WTC11 (cell line): ENCODE measurements around the gene ZBTB4. TPM values are rescaled to one million over a fixed set of nuclear protein-coding genes. Genes with fewer than 3 reads are reported as not detected.

ENCODE experiments used
- ATAC-seq: fragments of 200-7000 bp; cut with Tn5 transposase; 2 replicates; pipeline ENCODE4 v1.10.0; 2021; ENCODE audit warnings: mild to moderate bottlenecking, moderate library complexity
- CTCF ChIA-PET: fragments of 300-600 bp; sonication (Branson Sonifier 250); formaldehyde crosslinking; loops from one replicate; lab custom pipeline; 2021; ENCODE audit warnings: antibody characterized with exemption; lab: Charles Lee
- POLR2A ChIA-PET: fragments of 350-600 bp; sonication (Branson Sonifier 250); formaldehyde crosslinking; loops from one replicate; lab custom pipeline; 2021; ENCODE audit warnings: antibody characterized with exemption; lab: Charles Lee
- DNase-seq: peaks from one replicate; pipeline ENCODE4 v3.0.0; 2021; ENCODE audit warnings: low spot score
- H3K27ac Mint-ChIP-seq: 2 replicates; pipeline ENCODE4 v1.8.0; 2021; ENCODE audit warnings: mixed read lengths
- H3K27me3 Mint-ChIP-seq: 2 replicates; pipeline ENCODE4 v1.8.0; 2021; ENCODE audit warnings: low read depth, mild to moderate bottlenecking, moderate library complexity, mixed read lengths
- H3K36me3 Mint-ChIP-seq: 2 replicates; pipeline ENCODE4 v1.8.0; 2021; ENCODE audit warnings: mixed read lengths
- H3K4me1 Mint-ChIP-seq: 2 replicates; pipeline ENCODE4 v1.8.0; 2022; ENCODE audit warnings: mixed read lengths
- H3K4me3 Mint-ChIP-seq: 2 replicates; pipeline ENCODE4 v1.8.0; 2021; ENCODE audit warnings: mild to moderate bottlenecking, moderate library complexity, mixed read lengths
- H3K9me3 Mint-ChIP-seq: 2 replicates; pipeline ENCODE4 v1.8.0; 2021; ENCODE audit warnings: mixed read lengths
- ATF2 ChIP-seq: sonication (generic); formaldehyde crosslinking; IDR thresholded peaks from 2 replicates; pipeline ENCODE4 v1.8.1; 2022; ENCODE audit warnings: low read depth, missing genetic modification reagents, borderline replicate concordance
- CREM ChIP-seq: sonication (generic); formaldehyde crosslinking; IDR thresholded peaks from 2 replicates; pipeline ENCODE4 v1.8.1; 2022; ENCODE audit warnings: mild to moderate bottlenecking, missing genetic modification reagents, moderate library complexity
- ETV6 ChIP-seq: sonication (generic); formaldehyde crosslinking; IDR thresholded peaks from 2 replicates; pipeline ENCODE4 v1.8.1; 2022; ENCODE audit warnings: mild to moderate bottlenecking, missing genetic modification reagents
- GABPB1 ChIP-seq: sonication (generic); formaldehyde crosslinking; IDR thresholded peaks from 2 replicates; pipeline ENCODE4 v1.8.1; 2023; ENCODE audit warnings: mild to moderate bottlenecking, missing genetic modification reagents
- HMGXB4 ChIP-seq: sonication (generic); formaldehyde crosslinking; IDR thresholded peaks from 2 replicates; pipeline ENCODE4 v1.8.1; 2023; ENCODE audit warnings: mild to moderate bottlenecking, moderate library complexity, missing genetic modification reagents
- IRF2 ChIP-seq: sonication (generic); formaldehyde crosslinking; IDR thresholded peaks from 2 replicates; pipeline ENCODE4 v1.8.0; 2022; ENCODE audit warnings: low read depth, missing genetic modification reagents, borderline replicate concordance
- MXD4 ChIP-seq: fragments of 250-450 bp; sonication (Bioruptor Pico); IDR thresholded peaks from 2 replicates; pipeline ENCODE4 v1.8.0; 2021; ENCODE audit warnings: mild to moderate bottlenecking, moderate library complexity, borderline replicate concordance
- MYBL2 ChIP-seq: sonication (generic); formaldehyde crosslinking; IDR thresholded peaks from 2 replicates; pipeline ENCODE4 v1.8.1; 2023; ENCODE audit warnings: mild to moderate bottlenecking, moderate library complexity, missing genetic modification reagents
- NR1H2 ChIP-seq: sonication (generic); formaldehyde crosslinking; IDR thresholded peaks from 2 replicates; pipeline ENCODE4 v1.9.0; 2021; ENCODE audit warnings: mild to moderate bottlenecking, moderate library complexity, missing genetic modification reagents
- RORB ChIP-seq: fragments of 250-450 bp; sonication (Bioruptor Pico); IDR thresholded peaks from 2 replicates; pipeline ENCODE4 v1.9.0; 2021; ENCODE audit warnings: mild to moderate bottlenecking
- SOX15 ChIP-seq: fragments of 250-450 bp; sonication (Bioruptor Pico); IDR thresholded peaks from 2 replicates; pipeline ENCODE4 v1.9.0; 2021; ENCODE audit warnings: mild to moderate bottlenecking
- TEAD1 ChIP-seq: sonication (generic); formaldehyde crosslinking; IDR thresholded peaks from 2 replicates; pipeline ENCODE4 v1.8.0; 2022; ENCODE audit warnings: mild to moderate bottlenecking, missing genetic modification reagents
- USF2 ChIP-seq: sonication (generic); formaldehyde crosslinking; IDR thresholded peaks from 2 replicates; pipeline ENCODE4 v1.8.1; 2023; ENCODE audit warnings: mild to moderate bottlenecking, missing genetic modification reagents, moderate library complexity
- ZNF671 ChIP-seq: fragments of 250-450 bp; sonication (Bioruptor Pico); IDR thresholded peaks from 2 replicates; pipeline ENCODE4 v1.8.0; 2021; ENCODE audit warnings: mild to moderate bottlenecking
- total RNA-seq: library from RNA; stranded (reverse); gene quantifications from 3 replicates; pipeline ENCODE4 v1.2.3, GENCODE V29; 2021
- TF ChIP-seq, protein P1 (sequence below): fragments of 250-450 bp; sonication (Bioruptor Pico); conservative IDR thresholded peaks from 2 replicates; pipeline ENCODE4 v1.9.0; 2021; ENCODE audit warnings: mild to moderate bottlenecking
- TF ChIP-seq, protein P2 (sequence below): fragments of 250-450 bp; sonication (Bioruptor Pico); IDR thresholded peaks from 2 replicates; pipeline ENCODE4 v2.1.2; 2022; ENCODE audit warnings: mild to moderate bottlenecking, moderate library complexity
- TF ChIP-seq, protein P3 (sequence below): sonication (generic); formaldehyde crosslinking; IDR thresholded peaks from 2 replicates; pipeline ENCODE4 v1.8.0; 2023; ENCODE audit warnings: missing genetic modification reagents, mild to moderate bottlenecking, borderline replicate concordance

The ZBTB4 gene
- total RNA-seq, 1 experiment from 2014 or later = 14.6 TPM

DNA sequence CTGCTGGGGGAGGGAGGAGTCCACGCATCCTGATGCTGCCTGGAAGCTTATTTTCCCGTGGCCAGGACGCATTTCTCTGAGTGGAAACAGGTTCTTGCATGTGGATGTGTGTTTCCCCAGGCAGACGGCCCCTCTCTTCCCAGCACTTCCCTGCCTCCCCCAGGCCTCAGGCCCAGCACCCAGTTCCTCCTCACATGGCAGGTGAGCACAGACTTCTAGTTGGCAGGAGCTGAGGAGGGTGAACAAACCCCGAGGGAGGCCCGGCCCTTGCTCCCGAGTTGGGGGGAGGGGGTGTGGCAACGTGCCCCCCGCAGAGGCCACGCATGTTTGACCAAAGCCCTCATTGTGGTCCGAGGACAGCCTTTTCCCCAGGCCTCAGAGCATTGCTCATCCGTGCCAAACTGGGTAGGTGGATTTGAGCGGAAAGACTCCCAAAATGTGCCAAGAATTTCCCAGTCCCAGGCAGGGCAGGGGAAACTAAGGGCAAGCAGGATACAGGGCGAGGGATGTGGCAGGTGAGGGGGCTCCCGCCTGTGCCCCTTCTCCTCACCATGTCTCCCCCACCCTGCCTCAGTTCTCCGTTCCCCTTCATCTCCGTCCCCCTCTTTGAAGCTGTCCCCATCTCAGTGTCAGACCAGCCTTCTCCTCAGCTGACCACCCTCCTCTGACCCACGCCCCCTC lies 60.8 kb downstream of the ZBTB4 start (continued):
- TF ChIP-seq, protein P1, sequence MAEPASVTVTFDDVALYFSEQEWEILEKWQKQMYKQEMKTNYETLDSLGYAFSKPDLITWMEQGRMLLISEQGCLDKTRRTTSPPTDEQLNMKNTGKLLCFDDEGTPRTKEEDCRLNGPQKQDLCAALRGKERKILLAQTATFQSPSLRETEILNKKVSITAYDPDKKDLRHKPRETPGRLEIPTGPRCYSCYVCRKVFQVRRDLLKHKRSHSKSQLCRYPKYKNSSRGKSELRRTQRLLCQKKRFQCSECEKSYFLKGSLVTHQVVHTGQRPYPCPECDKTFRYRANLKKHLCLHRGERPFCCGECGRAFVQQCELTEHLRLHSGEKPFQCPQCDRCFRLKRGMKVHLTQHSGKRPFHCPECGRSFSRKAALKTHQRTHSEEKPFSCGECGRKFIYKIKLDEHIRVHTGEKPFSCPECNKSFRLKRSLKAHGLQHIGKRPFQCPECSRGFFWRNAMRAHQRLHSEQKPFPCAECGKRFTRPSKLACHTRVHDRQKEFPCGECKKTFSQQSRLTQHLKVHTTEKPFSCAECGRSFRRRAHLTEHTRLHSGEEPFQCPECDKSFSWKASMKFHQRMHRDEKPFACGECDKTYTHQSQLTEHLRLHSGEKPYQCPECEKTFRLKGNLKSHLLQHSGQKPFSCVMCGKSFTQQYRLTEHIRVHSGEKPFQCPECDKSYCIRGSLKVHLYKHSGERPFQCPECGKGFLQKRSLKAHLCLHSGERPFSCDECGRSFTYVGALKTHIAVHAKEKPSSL (CRISPR knock-in tag) = no peak
- no peak for TF ChIP-seq GABPB1 (CRISPR knock-in tag)
- TF ChIP-seq IRF2 (CRISPR knock-in tag) = no peak
- TF ChIP-seq CREM = no peak

DNA sequence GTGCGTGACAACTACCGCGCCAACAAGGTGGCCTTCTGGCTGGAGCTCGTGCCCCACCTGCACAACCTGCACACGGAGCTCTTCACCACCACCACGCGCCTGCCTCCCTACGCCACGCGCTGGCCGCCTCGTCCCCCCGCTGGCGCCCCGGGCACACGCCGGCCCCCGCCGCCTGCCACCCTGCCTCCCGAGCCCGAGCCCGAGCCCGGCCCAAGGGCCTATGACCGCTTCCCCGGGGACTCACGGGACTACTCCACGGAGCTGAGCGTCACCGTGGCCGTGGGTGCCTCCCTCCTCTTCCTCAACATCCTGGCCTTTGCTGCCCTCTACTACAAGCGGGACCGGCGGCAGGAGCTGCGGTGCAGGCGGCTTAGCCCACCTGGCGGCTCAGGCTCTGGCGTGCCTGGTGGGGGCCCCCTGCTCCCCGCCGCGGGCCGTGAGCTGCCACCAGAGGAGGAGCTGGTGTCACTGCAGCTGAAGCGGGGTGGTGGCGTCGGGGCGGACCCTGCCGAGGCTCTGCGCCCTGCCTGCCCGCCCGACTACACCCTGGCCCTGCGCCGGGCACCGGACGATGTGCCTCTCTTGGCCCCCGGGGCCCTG lies 62.3 kb downstream of the ZBTB4 start:
- POLR2A ChIA-PET = interaction anchor here (0.6 kb wide), 1 partner anchor 24 kb away, joined by 7 read pairs; no protein-coding TSS in a partner anchor

More for the DNA sequence above, 62.3 kb downstream of the ZBTB4 start:
- H3K27ac Mint-ChIP-seq = no peak overlapping the region
- H3K9me3 Mint-ChIP-seq = no peaks in the 10 kb centered on the region
- H3K36me3 Mint-ChIP-seq = peaks cover 16% of the 10 kb centered on the region; the same call in 1 of the 2 replicates
- ATAC-seq (no peak), DNase-seq (no peak)
- TF ChIP-seq HMGXB4 (CRISPR knock-in tag) (no peak), RORB (no peak), ETV6 (CRISPR knock-in tag) (no peak), USF2 (CRISPR knock-in tag) (no peak), ATF2 (CRISPR knock-in tag) (no peak), NR1H2 (CRISPR knock-in tag) (no peak), TEAD1 (CRISPR knock-in tag) (no peak), MYBL2 (no peak), SOX15 (CRISPR knock-in tag) (no peak), MXD4 (CRISPR knock-in tag) (no peak), ZNF671 (no peak)
- TF ChIP-seq, protein P2, sequence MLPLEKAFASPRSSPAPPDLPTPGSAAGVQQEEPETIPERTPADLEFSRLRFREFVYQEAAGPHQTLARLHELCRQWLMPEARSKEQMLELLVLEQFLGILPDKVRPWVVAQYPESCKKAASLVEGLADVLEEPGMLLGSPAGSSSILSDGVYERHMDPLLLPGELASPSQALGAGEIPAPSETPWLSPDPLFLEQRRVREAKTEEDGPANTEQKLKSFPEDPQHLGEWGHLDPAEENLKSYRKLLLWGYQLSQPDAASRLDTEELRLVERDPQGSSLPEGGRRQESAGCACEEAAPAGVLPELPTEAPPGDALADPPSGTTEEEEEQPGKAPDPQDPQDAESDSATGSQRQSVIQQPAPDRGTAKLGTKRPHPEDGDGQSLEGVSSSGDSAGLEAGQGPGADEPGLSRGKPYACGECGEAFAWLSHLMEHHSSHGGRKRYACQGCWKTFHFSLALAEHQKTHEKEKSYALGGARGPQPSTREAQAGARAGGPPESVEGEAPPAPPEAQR (CRISPR knock-in tag) = no peak
- TF ChIP-seq, protein P3, sequence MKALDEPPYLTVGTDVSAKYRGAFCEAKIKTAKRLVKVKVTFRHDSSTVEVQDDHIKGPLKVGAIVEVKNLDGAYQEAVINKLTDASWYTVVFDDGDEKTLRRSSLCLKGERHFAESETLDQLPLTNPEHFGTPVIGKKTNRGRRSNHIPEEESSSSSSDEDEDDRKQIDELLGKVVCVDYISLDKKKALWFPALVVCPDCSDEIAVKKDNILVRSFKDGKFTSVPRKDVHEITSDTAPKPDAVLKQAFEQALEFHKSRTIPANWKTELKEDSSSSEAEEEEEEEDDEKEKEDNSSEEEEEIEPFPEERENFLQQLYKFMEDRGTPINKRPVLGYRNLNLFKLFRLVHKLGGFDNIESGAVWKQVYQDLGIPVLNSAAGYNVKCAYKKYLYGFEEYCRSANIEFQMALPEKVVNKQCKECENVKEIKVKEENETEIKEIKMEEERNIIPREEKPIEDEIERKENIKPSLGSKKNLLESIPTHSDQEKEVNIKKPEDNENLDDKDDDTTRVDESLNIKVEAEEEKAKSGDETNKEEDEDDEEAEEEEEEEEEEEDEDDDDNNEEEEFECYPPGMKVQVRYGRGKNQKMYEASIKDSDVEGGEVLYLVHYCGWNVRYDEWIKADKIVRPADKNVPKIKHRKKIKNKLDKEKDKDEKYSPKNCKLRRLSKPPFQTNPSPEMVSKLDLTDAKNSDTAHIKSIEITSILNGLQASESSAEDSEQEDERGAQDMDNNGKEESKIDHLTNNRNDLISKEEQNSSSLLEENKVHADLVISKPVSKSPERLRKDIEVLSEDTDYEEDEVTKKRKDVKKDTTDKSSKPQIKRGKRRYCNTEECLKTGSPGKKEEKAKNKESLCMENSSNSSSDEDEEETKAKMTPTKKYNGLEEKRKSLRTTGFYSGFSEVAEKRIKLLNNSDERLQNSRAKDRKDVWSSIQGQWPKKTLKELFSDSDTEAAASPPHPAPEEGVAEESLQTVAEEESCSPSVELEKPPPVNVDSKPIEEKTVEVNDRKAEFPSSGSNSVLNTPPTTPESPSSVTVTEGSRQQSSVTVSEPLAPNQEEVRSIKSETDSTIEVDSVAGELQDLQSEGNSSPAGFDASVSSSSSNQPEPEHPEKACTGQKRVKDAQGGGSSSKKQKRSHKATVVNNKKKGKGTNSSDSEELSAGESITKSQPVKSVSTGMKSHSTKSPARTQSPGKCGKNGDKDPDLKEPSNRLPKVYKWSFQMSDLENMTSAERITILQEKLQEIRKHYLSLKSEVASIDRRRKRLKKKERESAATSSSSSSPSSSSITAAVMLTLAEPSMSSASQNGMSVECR (CRISPR knock-in tag) = no peak
- H3K4me1 Mint-ChIP-seq = peaks cover 23% of the 10 kb centered on the region
- no peak overlapping the region for H3K4me3 Mint-ChIP-seq
- CTCF ChIA-PET = interaction anchor here (0.9 to 1.0 kb wide), 2 partner anchors 62 to 86 kb away, joined by 4 to 5 read pairs; no protein-coding TSS in a partner anchor
- H3K27me3 Mint-ChIP-seq = no peaks in the 10 kb centered on the region
